SK-N-SH treated with all-trans-retinoic acid at 6 μM for 48 hours (cell line): ENCODE results near the gene ENOPH1.

Source experiments
- ESRRG ChIP-seq: fragments of 250-450 bp; sonication (Bioruptor Pico); IDR thresholded peaks from 2 replicates; pipeline ENCODE4 v1.6.1; 2021; ENCODE audit warnings: mild to moderate bottlenecking
- OSR1 ChIP-seq: fragments of 250-450 bp; sonication (Bioruptor Pico); IDR thresholded peaks from 2 replicates; pipeline ENCODE4 v1.8.0; 2022; ENCODE audit warnings: moderate library complexity, mild to moderate bottlenecking, inconsistent platforms
- PPARA ChIP-seq: fragments of 250-450 bp; sonication (Bioruptor Pico); IDR thresholded peaks from 2 replicates; pipeline ENCODE4 v1.5.0; 2020; ENCODE audit warnings: mild to moderate bottlenecking, borderline replicate concordance
- ZC3H10 ChIP-seq: fragments of 250-450 bp; sonication (Bioruptor Pico); IDR thresholded peaks from 2 replicates; pipeline ENCODE4 v1.5.1; 2021; ENCODE audit warnings: mild to moderate bottlenecking, moderate library complexity
- ZFP30 ChIP-seq: fragments of 450-650 bp; formaldehyde crosslinking; IDR thresholded peaks from 2 replicates; pipeline ENCODE4 v1.5.0; 2022; ENCODE audit warnings: mild to moderate bottlenecking, moderate library complexity
- TF ChIP-seq, protein P1 (sequence below): fragments of 250-450 bp; sonication (Bioruptor Pico); IDR thresholded peaks from 2 replicates; pipeline ENCODE4 v1.8.0; 2020; ENCODE audit warnings: mild to moderate bottlenecking, moderate library complexity, borderline replicate concordance
- TF ChIP-seq, protein P2 (sequence below): fragments of 250-450 bp; sonication (Bioruptor Pico); IDR thresholded peaks from 2 replicates; pipeline ENCODE4 v1.5.1; 2020; ENCODE audit warnings: low read depth, mild to moderate bottlenecking, moderate library complexity
- TF ChIP-seq, protein P3 (sequence below): fragments of 250-450 bp; sonication (Bioruptor Pico); IDR thresholded peaks from 2 replicates; pipeline ENCODE4 v1.5.0; 2020; ENCODE audit warnings: mild to moderate bottlenecking, moderate library complexity

DNA sequence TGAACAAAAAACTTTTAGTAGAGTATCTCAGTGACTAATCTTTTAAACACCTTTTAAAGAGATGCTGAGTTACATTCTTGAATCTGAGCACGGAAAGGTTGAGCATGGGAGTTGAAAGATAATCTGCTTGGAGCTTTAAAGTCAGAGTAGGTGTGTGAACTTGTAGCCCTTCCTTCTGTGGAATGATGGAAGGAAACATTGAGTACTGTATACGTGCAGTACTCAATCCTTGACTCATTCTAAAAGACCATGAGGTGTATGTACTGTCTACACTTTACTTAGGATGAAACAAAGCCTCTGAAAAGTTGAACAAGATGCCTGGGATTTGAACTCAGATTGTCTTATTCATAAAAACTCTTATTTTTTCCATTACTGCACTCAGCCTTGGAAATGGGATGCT is 3.4 kb downstream of the ENOPH1 start:
- TF ChIP-seq OSR1 (CRISPR knock-in tag) (no peak), ZC3H10 (CRISPR knock-in tag) (no peak), ESRRG (CRISPR knock-in tag) (no peak), ZFP30 (CRISPR knock-in tag) (no peak), PPARA (CRISPR knock-in tag) (no peak)
- TF ChIP-seq, protein P1, sequence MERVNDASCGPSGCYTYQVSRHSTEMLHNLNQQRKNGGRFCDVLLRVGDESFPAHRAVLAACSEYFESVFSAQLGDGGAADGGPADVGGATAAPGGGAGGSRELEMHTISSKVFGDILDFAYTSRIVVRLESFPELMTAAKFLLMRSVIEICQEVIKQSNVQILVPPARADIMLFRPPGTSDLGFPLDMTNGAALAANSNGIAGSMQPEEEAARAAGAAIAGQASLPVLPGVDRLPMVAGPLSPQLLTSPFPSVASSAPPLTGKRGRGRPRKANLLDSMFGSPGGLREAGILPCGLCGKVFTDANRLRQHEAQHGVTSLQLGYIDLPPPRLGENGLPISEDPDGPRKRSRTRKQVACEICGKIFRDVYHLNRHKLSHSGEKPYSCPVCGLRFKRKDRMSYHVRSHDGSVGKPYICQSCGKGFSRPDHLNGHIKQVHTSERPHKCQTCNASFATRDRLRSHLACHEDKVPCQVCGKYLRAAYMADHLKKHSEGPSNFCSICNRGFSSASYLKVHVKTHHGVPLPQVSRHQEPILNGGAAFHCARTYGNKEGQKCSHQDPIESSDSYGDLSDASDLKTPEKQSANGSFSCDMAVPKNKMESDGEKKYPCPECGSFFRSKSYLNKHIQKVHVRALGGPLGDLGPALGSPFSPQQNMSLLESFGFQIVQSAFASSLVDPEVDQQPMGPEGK (CRISPR knock-in tag) = no peak
- TF ChIP-seq, protein P2, sequence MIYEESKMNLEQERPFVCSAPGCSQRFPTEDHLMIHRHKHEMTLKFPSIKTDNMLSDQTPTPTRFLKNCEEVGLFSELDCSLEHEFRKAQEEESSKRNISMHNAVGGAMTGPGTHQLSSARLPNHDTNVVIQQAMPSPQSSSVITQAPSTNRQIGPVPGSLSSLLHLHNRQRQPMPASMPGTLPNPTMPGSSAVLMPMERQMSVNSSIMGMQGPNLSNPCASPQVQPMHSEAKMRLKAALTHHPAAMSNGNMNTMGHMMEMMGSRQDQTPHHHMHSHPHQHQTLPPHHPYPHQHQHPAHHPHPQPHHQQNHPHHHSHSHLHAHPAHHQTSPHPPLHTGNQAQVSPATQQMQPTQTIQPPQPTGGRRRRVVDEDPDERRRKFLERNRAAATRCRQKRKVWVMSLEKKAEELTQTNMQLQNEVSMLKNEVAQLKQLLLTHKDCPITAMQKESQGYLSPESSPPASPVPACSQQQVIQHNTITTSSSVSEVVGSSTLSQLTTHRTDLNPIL (CRISPR knock-in tag) = no peak
- TF ChIP-seq, protein P3, sequence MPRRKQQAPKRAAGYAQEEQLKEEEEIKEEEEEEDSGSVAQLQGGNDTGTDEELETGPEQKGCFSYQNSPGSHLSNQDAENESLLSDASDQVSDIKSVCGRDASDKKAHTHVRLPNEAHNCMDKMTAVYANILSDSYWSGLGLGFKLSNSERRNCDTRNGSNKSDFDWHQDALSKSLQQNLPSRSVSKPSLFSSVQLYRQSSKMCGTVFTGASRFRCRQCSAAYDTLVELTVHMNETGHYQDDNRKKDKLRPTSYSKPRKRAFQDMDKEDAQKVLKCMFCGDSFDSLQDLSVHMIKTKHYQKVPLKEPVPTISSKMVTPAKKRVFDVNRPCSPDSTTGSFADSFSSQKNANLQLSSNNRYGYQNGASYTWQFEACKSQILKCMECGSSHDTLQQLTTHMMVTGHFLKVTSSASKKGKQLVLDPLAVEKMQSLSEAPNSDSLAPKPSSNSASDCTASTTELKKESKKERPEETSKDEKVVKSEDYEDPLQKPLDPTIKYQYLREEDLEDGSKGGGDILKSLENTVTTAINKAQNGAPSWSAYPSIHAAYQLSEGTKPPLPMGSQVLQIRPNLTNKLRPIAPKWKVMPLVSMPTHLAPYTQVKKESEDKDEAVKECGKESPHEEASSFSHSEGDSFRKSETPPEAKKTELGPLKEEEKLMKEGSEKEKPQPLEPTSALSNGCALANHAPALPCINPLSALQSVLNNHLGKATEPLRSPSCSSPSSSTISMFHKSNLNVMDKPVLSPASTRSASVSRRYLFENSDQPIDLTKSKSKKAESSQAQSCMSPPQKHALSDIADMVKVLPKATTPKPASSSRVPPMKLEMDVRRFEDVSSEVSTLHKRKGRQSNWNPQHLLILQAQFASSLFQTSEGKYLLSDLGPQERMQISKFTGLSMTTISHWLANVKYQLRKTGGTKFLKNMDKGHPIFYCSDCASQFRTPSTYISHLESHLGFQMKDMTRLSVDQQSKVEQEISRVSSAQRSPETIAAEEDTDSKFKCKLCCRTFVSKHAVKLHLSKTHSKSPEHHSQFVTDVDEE (CRISPR knock-in tag) = no peak
